H1 (cell line): ENCODE measurements around the gene ELAPOR1. TPM values are rescaled to one million over a fixed set of nuclear protein-coding genes. Genes with fewer than 3 reads are reported as not detected.
A peak's percentile ranks its signal among the peaks of the same experiment; 100 is the strongest.

Source experiments
- CTCF ChIA-PET: fragments of 300-600 bp; sonication (Branson Sonifier 250); formaldehyde crosslinking; loops from one replicate; lab custom pipeline; 2021; ENCODE audit not compliant: partially characterized antibody; lab: Charles Lee
- POLR2A ChIA-PET: fragments of 300-600 bp; sonication (Branson Sonifier 250); formaldehyde crosslinking; loops from one replicate; lab custom pipeline; 2021; ENCODE audit warnings: inconsistent platforms; ENCODE audit not compliant: partially characterized antibody; lab: Charles Lee
- DNase-seq, 2 experiments: peaks; one replicate each; pipeline versions ENCODE4 v3.0.0 to v3.0.0-alpha.2; 2010 to 2022; ENCODE audit warnings: low spot score in 2 of 2, low read depth in 1 of 2, mixed read lengths in 1 of 2
- FAIRE-seq: peaks from 2 replicates; lab custom pipeline; 2011; peaks lifted over from hg19 to GRCh38; lab: Jason Lieb, UNC
- H2AFZ ChIP-seq: 2 replicates; pipeline ENCODE4 v1.8.1; 2012; ENCODE audit warnings: low read length, inconsistent platforms
- H2AK5ac ChIP-seq: 2 replicates; pipeline ENCODE4 v1.6.1; 2013; ENCODE audit warnings: low read depth, low read length
- H2BK120ac ChIP-seq: replicated peaks from 2 replicates; pipeline ENCODE3; 2013; ENCODE audit warnings: low read depth, low read length, inconsistent platforms
- H2BK12ac ChIP-seq: 2 replicates; pipeline ENCODE4 v1.6.1; 2013; ENCODE audit warnings: low read depth, low read length
- H2BK15ac ChIP-seq: 2 replicates; pipeline ENCODE4 v1.6.1; 2013; ENCODE audit warnings: low read length
- H2BK20ac ChIP-seq: 2 replicates; pipeline ENCODE4 v1.6.1; 2013; ENCODE audit warnings: low read length
- H2BK5ac ChIP-seq: 2 replicates; pipeline ENCODE4 v1.6.1; 2013; ENCODE audit warnings: low read depth, low read length
- H3K14ac ChIP-seq: 2 replicates; pipeline ENCODE4 v1.6.1; 2013; ENCODE audit warnings: inconsistent platforms; ENCODE audit not compliant: insufficient read length
- H3K18ac ChIP-seq: 2 replicates; pipeline ENCODE4 v1.6.1; 2013; ENCODE audit warnings: low read length; ENCODE audit errors: extremely low read depth
- H3K23ac ChIP-seq: 2 replicates; pipeline ENCODE4 v1.6.1; 2013; ENCODE audit warnings: inconsistent platforms; ENCODE audit not compliant: insufficient read length
- H3K23me2 ChIP-seq: 2 replicates; pipeline ENCODE4 v1.6.1; 2013; ENCODE audit warnings: low read depth, low read length
- H3K27ac ChIP-seq: 2 replicates; pipeline ENCODE4 v1.6.1; 2011; ENCODE audit warnings: low read depth, low read length, inconsistent platforms
- H3K27me3 ChIP-seq, 4 experiments: replicated peaks in 1 of 4; 1 replicate in 1 of 4; 2 replicates in 3 of 4; pipeline versions ENCODE4 v1.6.1 to v1.8.1; 2011 to 2013; ENCODE audit warnings: low read length in 3 of 4, mild to moderate bottlenecking in 3 of 4, inconsistent platforms in 2 of 4, mixed read lengths in 2 of 4, moderate library complexity in 1 of 4; ENCODE audit not compliant: control insufficient read depth in 3 of 4, insufficient read depth in 3 of 4; ENCODE audit errors: extremely low read depth in 1 of 4
- H3K36me3 ChIP-seq, 4 experiments: 2 replicates each; pipeline versions ENCODE4 v1.6.1 to v1.8.1; 2011 to 2013; ENCODE audit warnings: mild to moderate bottlenecking in 4 of 4, low read length in 3 of 4, moderate library complexity in 2 of 4, control low read depth in 1 of 4, inconsistent platforms in 1 of 4; ENCODE audit not compliant: insufficient read depth in 4 of 4, control insufficient read depth in 2 of 4
- H3K4ac ChIP-seq: replicated peaks from 2 replicates; pipeline ENCODE3; 2013; ENCODE audit warnings: low read length, low read depth, mixed read lengths, inconsistent platforms; ENCODE audit not compliant: insufficient read length
- H3K4me1 ChIP-seq, 4 experiments: replicated peaks in 1 of 4; 1 replicate in 1 of 4; 2 replicates in 3 of 4; pipeline versions ENCODE4 v1.6.1 to v1.8.1; 2011 to 2013; ENCODE audit warnings: low read length in 3 of 4, inconsistent platforms in 2 of 4, mixed read lengths in 1 of 4; ENCODE audit not compliant: insufficient read depth in 4 of 4, control insufficient read depth in 3 of 4
- H3K4me2 ChIP-seq, 2 experiments: 2 replicates each; pipeline versions ENCODE4 v1.6.1 to v1.8.1; 2011 to 2013; ENCODE audit warnings: low read depth in 2 of 2, low read length in 2 of 2, control low read depth in 1 of 2, inconsistent platforms in 1 of 2, mild to moderate bottlenecking in 1 of 2; ENCODE audit not compliant: insufficient read depth in 1 of 2
- H3K4me3 ChIP-seq, 4 experiments: fragments of 200-600, 300-600 bp in 1 of 4; sonication (generic), shearing (Covaris generic), sonication (Bioruptor Twin) in 1 of 4; 2 replicates each; pipeline versions ENCODE4 v1.5.1 to v1.8.1; 2011 to 2016; ENCODE audit warnings: low read length in 4 of 4, low read depth in 3 of 4, control low read depth in 2 of 4, inconsistent platforms in 2 of 4, mild to moderate bottlenecking in 2 of 4, mixed read lengths in 1 of 4, moderate library complexity in 1 of 4; ENCODE audit not compliant: insufficient read depth in 2 of 4; ENCODE audit errors: extremely low read depth in 1 of 4
- H3K56ac ChIP-seq: replicated peaks from 2 replicates; pipeline ENCODE3; 2013; ENCODE audit warnings: low read depth, mild to moderate bottlenecking, mixed read lengths, low read length, inconsistent platforms; ENCODE audit not compliant: insufficient read length
- H3K79me1 ChIP-seq: 2 replicates; pipeline ENCODE4 v1.6.1; 2013; ENCODE audit warnings: low read depth, low read length, control low read depth
- H3K79me2 ChIP-seq, 2 experiments: 2 replicates each; pipeline versions ENCODE4 v1.6.1 to v1.8.1; 2012 to 2013; ENCODE audit warnings: low read length in 2 of 2, mild to moderate bottlenecking in 2 of 2, inconsistent platforms in 1 of 2; ENCODE audit not compliant: insufficient read depth in 2 of 2, control insufficient read depth in 1 of 2
- H3K9ac ChIP-seq, 4 experiments: replicated peaks in 1 of 4; 1 replicate in 1 of 4; 2 replicates in 3 of 4; pipeline versions ENCODE4 v1.6.1 to v1.8.1; 2011 to 2013; ENCODE audit warnings: low read depth in 3 of 4, low read length in 3 of 4, control low read depth in 2 of 4, mild to moderate bottlenecking in 2 of 4, moderate library complexity in 2 of 4, inconsistent platforms in 1 of 4; ENCODE audit errors: extremely low read depth in 1 of 4
- H3K9me3 ChIP-seq, 2 experiments: 2 replicates each; pipeline versions ENCODE4 v1.6.1 to v1.8.1; 2012 to 2013; ENCODE audit warnings: mild to moderate bottlenecking in 2 of 2, moderate library complexity in 2 of 2, control low read depth in 1 of 2, inconsistent platforms in 1 of 2, low read depth in 1 of 2, low read length in 1 of 2, mixed read lengths in 1 of 2; ENCODE audit not compliant: insufficient read depth in 2 of 2
- H4K20me1 ChIP-seq, 2 experiments: replicated peaks in 1 of 2; 2 replicates each; pipeline versions ENCODE3 to v1.8.1; 2011 to 2013; ENCODE audit warnings: inconsistent platforms in 2 of 2, low read length in 2 of 2, mild to moderate bottlenecking in 1 of 2; ENCODE audit not compliant: insufficient read depth in 2 of 2, control insufficient read depth in 1 of 2
- H4K5ac ChIP-seq: 2 replicates; pipeline ENCODE4 v1.6.1; 2013; ENCODE audit warnings: low read length, low read depth, mixed read lengths, inconsistent platforms; ENCODE audit not compliant: insufficient read length
- H4K8ac ChIP-seq: 2 replicates; pipeline ENCODE4 v1.8.0; 2013; ENCODE audit warnings: mild to moderate bottlenecking, moderate library complexity, low read length, inconsistent platforms; ENCODE audit not compliant: insufficient read depth; ENCODE audit errors: extremely low read depth
- H4K91ac ChIP-seq: replicated peaks from 2 replicates; pipeline ENCODE3; 2013; ENCODE audit warnings: low read length, mixed read lengths, inconsistent platforms; ENCODE audit not compliant: insufficient read length
- EZH2 ChIP-seq: fragments of 200-600 bp; sonication (generic); IDR thresholded peaks from 2 replicates; pipeline ENCODE4 v1.7.1; 2012; ENCODE audit warnings: low read depth, mild to moderate bottlenecking, moderate library complexity, low read length, inconsistent platforms; ENCODE audit not compliant: severe bottlenecking
- KDM1A ChIP-seq: fragments of 200-600, 300-600 bp; sonication (generic); IDR thresholded peaks from 2 replicates; pipeline ENCODE4 v1.7.1; 2016; ENCODE audit warnings: mild to moderate bottlenecking, low read length, borderline replicate concordance
- MAFK ChIP-seq: IDR thresholded peaks from 2 replicates; pipeline ENCODE4 v1.6.1; 2012; ENCODE audit warnings: low read depth, mild to moderate bottlenecking, improper control_type of control experiment, low read length
- RFX5 ChIP-seq: IDR thresholded peaks from 2 replicates; pipeline ENCODE4 v1.6.1; 2011; ENCODE audit warnings: low read depth, low read length, improper control_type of control experiment, borderline replicate concordance
- SUZ12 ChIP-seq: fragments of 200-600 bp; sonication (generic); IDR thresholded peaks from 2 replicates; pipeline ENCODE4 v1.6.1; 2012; ENCODE audit warnings: mild to moderate bottlenecking, inconsistent platforms, low read length, moderate library complexity, mixed read lengths
- WGBS, 2 experiments: shearing (Covaris generic) in 1 of 2; methylation state at CpG; one replicate each; pipeline versions ENCODE4 v1.1.6 to v1.1.7; 2013 to 2015; ENCODE audit warnings: low lambda C conversion rate in 2 of 2, mixed read lengths in 2 of 2, inconsistent platforms in 1 of 2, low coverage in 1 of 2, missing lambda C conversion rate in 1 of 2; ENCODE audit not compliant: insufficient replicate concordance in 2 of 2, insufficient coverage in 1 of 2, insufficient read length in 1 of 2; ENCODE audit errors: extremely low coverage in 1 of 2, missing lambda C conversion rate in 1 of 2; 5-methylcytosine and 5-hydroxymethylcytosine counted together
- polyA plus RNA-seq, 7 experiments: library from polyadenylated mRNA; depleted of rRNA in 3 of 7; stranded (reverse) in 5 of 7; unstranded in 2 of 7; fragments of >200 nt in 5 of 7; fragments of 200-250 nt in 2 of 7; gene quantifications; 1 replicate in 5 of 7; 2 replicates in 1 of 7; 4 replicates in 1 of 7; pipeline versions ENCODE4 v1.2.1 to v1.2.3, GENCODE V29; 2011 to 2013; ENCODE audit warnings: missing spikeins in 2 of 7, mixed read lengths in 2 of 7
- total RNA-seq: library from RNA; stranded (reverse); fragmentation: NEBNext Ultra II Directional; extraction: Animal tissue kit (Norgen Biotek cat#: 25700); gene quantifications from 2 replicates; pipeline ENCODE4 v1.2.1, GENCODE V29; 2021

ELAPOR1 gene
- total and polyA plus RNA-seq, 2 of the 8 experiments (the other 6 are each of a cell fraction or from before 2014, with no cell fraction given): 1.2 to 2.5 TPM

DNA sequence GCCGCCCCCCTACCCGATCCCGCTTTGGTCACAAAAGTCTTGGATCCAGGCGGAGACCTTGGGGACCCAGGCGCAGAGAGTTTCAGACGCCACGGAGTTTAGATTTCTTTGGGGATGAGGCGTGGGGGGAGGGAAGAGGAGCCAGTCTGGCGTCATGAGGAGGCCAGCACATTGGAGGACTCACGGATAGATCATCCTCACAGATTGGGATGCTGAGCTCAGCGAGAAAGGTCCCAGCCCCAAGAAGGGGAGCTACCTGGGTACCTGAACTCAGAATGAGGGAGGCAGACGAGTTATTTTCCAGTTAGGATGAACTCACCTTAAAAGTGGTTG, 393 bp downstream of the ELAPOR1 start:
- H2AFZ ChIP-seq: peak overlapping the region; percentile 75
- H3K9ac ChIP-seq: no peak overlapping the region
- peaks cover 15 to 45% (median 32%) of the 10 kb centered on the region in 4 experiments for H3K27me3 ChIP-seq
- no peak overlapping the region for H2BK120ac ChIP-seq
- no peak overlapping the region for H3K4ac ChIP-seq
- H3K23me2 ChIP-seq: peaks cover 11% of the 10 kb centered on the region
- no peak for TF ChIP-seq RFX5
- TF ChIP-seq EZH2: peak; percentile 13
- TF ChIP-seq KDM1A: peak; percentile 30; the same call in 1 of the 2 replicates
- TF ChIP-seq MAFK: peak; percentile 12; the same call in 1 of the 2 replicates
- 0 out of 2 replicates have a peak, but pooled peaks have one; percentile 15 for TF ChIP-seq SUZ12
- ChIA-PET POLR2A (interaction anchor here (0.6 to 8.6 kb wide), 4 partner anchors 9 to 151 kb away, joined by 3 to 106 read pairs (median 4); partner anchors contain the start of gene CLCC1), CTCF (interaction anchor here (0.9 to 2.2 kb wide), 11 partner anchors 9 to 284 kb away, joined by 3 to 11 read pairs (median 3); partner anchors contain the start of gene SORT1)
- no peak overlapping the region for H3K56ac ChIP-seq
- DNase-seq (peak in 1 of 2 experiments; percentile 70), FAIRE-seq (no peak)
- H3K9me3 ChIP-seq: no peaks in the 10 kb centered on the region
- H4K8ac ChIP-seq: no peak overlapping the region; the same call in 1 of the 2 replicates
- no peak overlapping the region for H2BK5ac ChIP-seq
- no peak overlapping the region for H2AK5ac ChIP-seq
- H3K79me2 ChIP-seq: no peaks in the 10 kb centered on the region
- H3K4me2 ChIP-seq: peak overlapping the region; percentile 88 to 90
- no peaks in the 10 kb centered on the region; a peak in 1 of 8 replicates for H3K36me3 ChIP-seq
- H4K5ac ChIP-seq: no peak overlapping the region
- H2BK15ac ChIP-seq: no peak overlapping the region
- no peaks in the 10 kb centered on the region for H4K20me1 ChIP-seq
- no peak overlapping the region for H2BK12ac ChIP-seq
- H3K18ac ChIP-seq: no peak overlapping the region
- no peak overlapping the region for H3K14ac ChIP-seq
- H3K27ac ChIP-seq: no peak overlapping the region
- no peak overlapping the region for H3K23ac ChIP-seq
- peaks cover 0 to 9% (median 3%) of the 10 kb centered on the region in 4 experiments; a peak in 4 of 7 replicates for H3K4me1 ChIP-seq
- H4K91ac ChIP-seq: no peak overlapping the region
- H2BK20ac ChIP-seq: no peak overlapping the region
- peak overlapping the region; percentile 50 to 72 (median 58) for H3K4me3 ChIP-seq
- 5% methylated on average over 12 of the region's 12 CpGs; no CpG with 5 or more reads in 1 of the 2 experiments for WGBS, 2 experiments
- H3K79me1 ChIP-seq: no peaks in the 10 kb centered on the region
